Esophagus squamous epithelium (tissue), 5 donors: ENCODE measurements around the gene PRMT7. TPM values are rescaled to one million over a fixed set of nuclear protein-coding genes. Genes with fewer than 3 reads are reported as not detected.

Experiments
- DNase-seq: peaks from one replicate; lab custom pipeline; 2025; lab: John Stamatoyannopoulos, UW
- H3K27ac ChIP-seq, 4 donors: fragments of 200-600 bp; sonication (generic); one replicate each; pipeline ENCODE4 v1.5.1; 2016 to 2019; ENCODE audit warnings: mild to moderate bottlenecking in 1 of 4
- H3K27me3 ChIP-seq, 4 donors: fragments of 200-600 bp; sonication (generic); 1 replicate in 3 of 4; 2 replicates in 1 of 4; pipeline versions ENCODE4 v1.5.1 to v1.6.0; 2017 to 2021; ENCODE audit warnings: antibody characterized with exemption in 1 of 4
- H3K36me3 ChIP-seq, 3 donors: fragments of 200-600 bp; sonication (generic); one replicate each; pipeline ENCODE4 v1.5.1; 2016 to 2019
- H3K4me1 ChIP-seq, 3 donors: fragments of 200-600 bp; sonication (generic); one replicate each; pipeline ENCODE4 v1.5.1; 2017 to 2019
- H3K4me3 ChIP-seq, 4 donors: fragments of 200-600 bp; sonication (generic); 1 replicate in 3 of 4; 2 replicates in 1 of 4; pipeline ENCODE4 v1.5.1; 2016 to 2019; ENCODE audit warnings: mild to moderate bottlenecking in 2 of 4, moderate library complexity in 1 of 4
- H3K9me3 ChIP-seq, 3 donors: fragments of 200-600 bp; sonication (generic); one replicate each; pipeline ENCODE4 v1.5.1; 2016 to 2019
- POLR2A ChIP-seq, 4 donors: fragments of 450-650 bp; IDR thresholded peaks; one replicate each; pipeline ENCODE4 v1.6.1; 2017; ENCODE audit warnings: antibody characterized with exemption in 4 of 4, mild to moderate bottlenecking in 4 of 4, moderate library complexity in 3 of 4
- WGBS, 2 donors: methylation state at CpG; one replicate each; pipeline ENCODE4 v1.1.5; 2018; 5-methylcytosine and 5-hydroxymethylcytosine counted together
- intact Hi-C: fragments of 100-400 bp; cut with DNase I; formaldehyde crosslinking; loops from one replicate; pipeline ENCODE4 v1.15.0; 2022
- total RNA-seq, 4 donors: library from RNA; depleted of rRNA; stranded (reverse); fragments of >200 nt; gene quantifications; one replicate each; pipeline ENCODE4 v1.1.0, GENCODE V29; 2016
- TF ChIP-seq, protein P1 (sequence below), 6 experiments: fragments of 450-650 bp in 4 of 6; fragments of 200-600 bp in 2 of 6; sonication (generic) in 2 of 6; IDR thresholded peaks; one replicate each; pipeline ENCODE4 v1.5.1; 2016 to 2019; ENCODE audit warnings: antibody characterized with exemption in 6 of 6, mild to moderate bottlenecking in 4 of 6, moderate library complexity in 4 of 6
- donor health status: DM: yes; HTN: yes; CAD: no.

PRMT7 gene
- total RNA-seq, 4 donors from 2014 or later: 15.2 to 35.7 (median 21.2) TPM

DNA sequence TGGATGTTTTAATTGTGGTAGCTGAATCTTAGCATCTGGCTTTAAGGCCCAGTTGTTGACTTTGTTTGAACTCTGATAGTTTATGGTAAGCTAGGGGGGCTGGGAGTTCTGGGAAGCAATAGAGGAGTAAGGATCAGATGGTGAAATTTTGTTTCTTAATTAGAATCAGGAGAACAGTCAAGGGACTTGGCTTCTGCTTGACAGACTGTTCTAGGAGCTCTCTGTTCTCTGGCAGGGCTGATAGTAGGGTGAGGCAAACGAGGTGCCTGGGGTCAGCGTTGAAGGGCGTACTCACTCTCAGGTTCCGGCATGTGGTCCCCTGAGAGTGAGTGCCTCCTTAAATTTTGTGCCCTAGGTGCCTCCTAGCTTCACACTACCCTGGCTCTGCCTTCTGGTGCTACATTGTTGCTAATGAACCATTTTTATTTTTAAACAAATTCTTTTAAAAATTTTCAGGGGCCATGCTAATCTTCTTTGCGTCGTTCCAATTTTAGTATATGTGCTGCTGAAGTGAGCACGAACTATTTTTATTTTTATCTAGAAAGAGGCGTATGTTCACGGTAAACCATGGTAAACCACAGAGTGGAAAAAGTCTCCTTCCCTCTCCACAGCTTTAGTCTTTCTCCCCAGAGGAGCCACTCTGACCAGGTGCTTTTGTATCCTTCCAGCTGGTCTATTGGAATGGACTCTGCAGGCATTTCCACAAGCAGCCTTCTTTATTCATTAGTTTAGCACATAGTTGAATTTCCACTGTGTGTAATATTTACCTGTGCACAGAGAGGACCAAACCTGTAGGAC lies 26.8 kb upstream of the PRMT7 start:
- TF ChIP-seq, protein P1, sequence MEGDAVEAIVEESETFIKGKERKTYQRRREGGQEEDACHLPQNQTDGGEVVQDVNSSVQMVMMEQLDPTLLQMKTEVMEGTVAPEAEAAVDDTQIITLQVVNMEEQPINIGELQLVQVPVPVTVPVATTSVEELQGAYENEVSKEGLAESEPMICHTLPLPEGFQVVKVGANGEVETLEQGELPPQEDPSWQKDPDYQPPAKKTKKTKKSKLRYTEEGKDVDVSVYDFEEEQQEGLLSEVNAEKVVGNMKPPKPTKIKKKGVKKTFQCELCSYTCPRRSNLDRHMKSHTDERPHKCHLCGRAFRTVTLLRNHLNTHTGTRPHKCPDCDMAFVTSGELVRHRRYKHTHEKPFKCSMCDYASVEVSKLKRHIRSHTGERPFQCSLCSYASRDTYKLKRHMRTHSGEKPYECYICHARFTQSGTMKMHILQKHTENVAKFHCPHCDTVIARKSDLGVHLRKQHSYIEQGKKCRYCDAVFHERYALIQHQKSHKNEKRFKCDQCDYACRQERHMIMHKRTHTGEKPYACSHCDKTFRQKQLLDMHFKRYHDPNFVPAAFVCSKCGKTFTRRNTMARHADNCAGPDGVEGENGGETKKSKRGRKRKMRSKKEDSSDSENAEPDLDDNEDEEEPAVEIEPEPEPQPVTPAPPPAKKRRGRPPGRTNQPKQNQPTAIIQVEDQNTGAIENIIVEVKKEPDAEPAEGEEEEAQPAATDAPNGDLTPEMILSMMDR (IDR thresholded peaks at IDR 0.05): no peak
- TF ChIP-seq POLR2A (IDR thresholded peaks at IDR 0.05): no peak
- peaks cover 9 to 81% (median 41%) of the 10 kb centered on the region in 3 donors for H3K4me1 ChIP-seq
- no peak overlapping the region for H3K4me3 ChIP-seq
- H3K9me3 ChIP-seq: no peaks in the 10 kb centered on the region
- intact Hi-C loops: no loop called here
- no peaks in the 10 kb centered on the region for H3K27me3 ChIP-seq
- H3K27ac ChIP-seq: peak overlapping the region; percentile 33 to 79 (median 59)
- WGBS, 2 donors: 62 to 66% methylated on average over 9 of the region's 9 CpGs
- DNase-seq: no peak
- peaks cover 0 to 32% (median 0%) of the 10 kb centered on the region in 3 donors for H3K36me3 ChIP-seq

DNA sequence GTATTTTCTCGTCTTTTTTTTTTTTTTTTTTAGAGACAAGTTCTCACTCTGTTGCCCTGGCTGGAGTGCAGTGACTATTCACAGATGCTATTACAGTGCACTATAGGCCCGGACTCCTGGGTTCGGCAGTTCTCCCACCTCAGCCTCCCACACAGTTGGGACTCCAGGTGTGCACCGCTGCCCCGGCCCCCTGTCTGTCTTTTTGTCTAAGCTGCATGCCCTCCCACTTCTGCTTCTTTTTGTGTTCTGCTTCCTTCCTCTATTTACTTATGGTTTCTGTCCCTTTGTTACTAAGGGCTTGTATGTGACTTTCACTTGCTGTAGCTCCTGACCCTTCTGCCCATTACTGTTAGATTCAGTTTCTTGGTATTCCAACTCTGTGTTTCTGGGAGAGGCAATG lies 26.0 kb upstream of the PRMT7 start:
- WGBS, 2 donors: 66 to 80% methylated on average over 5 of the region's 5 CpGs
- DNase-seq: no peak
- Histone ChIP-seq H3K36me3 (peaks cover 0 to 33% (median 0%) of the 10 kb centered on the region in 3 donors), H3K4me1 (peaks cover 9 to 89% (median 48%) of the 10 kb centered on the region in 3 donors), H3K27me3 (no peaks in the 10 kb centered on the region), H3K4me3 (no peak overlapping the region), H3K27ac (peak overlapping the region in 3 of 4 donors; percentile 53 to 79 (median 73)), H3K9me3 (no peaks in the 10 kb centered on the region)
- intact Hi-C loops: no loop called here
- no peak for TF ChIP-seq POLR2A (IDR thresholded peaks at IDR 0.05)
- TF ChIP-seq, protein P1 (IDR thresholded peaks at IDR 0.05): no peak

DNA sequence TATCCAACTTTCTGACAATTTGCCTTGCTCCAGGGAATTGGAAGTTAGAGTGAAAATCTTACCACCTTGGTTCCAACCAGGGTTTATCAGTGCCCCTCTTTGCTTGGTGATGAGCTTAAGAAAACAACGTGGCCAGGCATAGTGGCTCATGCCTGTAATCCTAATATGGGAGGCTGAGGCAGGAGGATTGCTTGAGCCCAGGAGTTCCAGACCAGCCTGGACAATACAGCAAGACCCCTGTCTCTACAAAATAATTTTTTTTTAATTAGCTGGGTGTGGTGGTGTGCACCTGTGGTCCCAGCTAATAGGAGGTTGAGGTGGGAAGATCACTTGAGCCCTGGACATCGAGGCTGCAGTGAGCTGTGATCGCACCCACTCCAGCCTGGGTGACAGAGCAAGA lies 25.1 kb upstream of the PRMT7 start:
- peaks cover 0 to 39% (median 4%) of the 10 kb centered on the region in 3 donors for H3K36me3 ChIP-seq
- no peaks in the 10 kb centered on the region for H3K27me3 ChIP-seq
- 81 to 95% methylated on average over 2 to 3 of the region's 3 CpGs for WGBS, 2 donors
- peaks cover 9 to 97% (median 51%) of the 10 kb centered on the region in 3 donors for H3K4me1 ChIP-seq
- TF ChIP-seq, protein P1 (IDR thresholded peaks at IDR 0.05): no peak
- TF ChIP-seq POLR2A (IDR thresholded peaks at IDR 0.05): no peak
- H3K4me3 ChIP-seq: no peak overlapping the region
- intact Hi-C loops: no loop called here
- H3K9me3 ChIP-seq: no peaks in the 10 kb centered on the region
- no peak for DNase-seq
- peak overlapping the region in 3 of 4 donors; percentile 53 to 79 (median 73) for H3K27ac ChIP-seq

DNA sequence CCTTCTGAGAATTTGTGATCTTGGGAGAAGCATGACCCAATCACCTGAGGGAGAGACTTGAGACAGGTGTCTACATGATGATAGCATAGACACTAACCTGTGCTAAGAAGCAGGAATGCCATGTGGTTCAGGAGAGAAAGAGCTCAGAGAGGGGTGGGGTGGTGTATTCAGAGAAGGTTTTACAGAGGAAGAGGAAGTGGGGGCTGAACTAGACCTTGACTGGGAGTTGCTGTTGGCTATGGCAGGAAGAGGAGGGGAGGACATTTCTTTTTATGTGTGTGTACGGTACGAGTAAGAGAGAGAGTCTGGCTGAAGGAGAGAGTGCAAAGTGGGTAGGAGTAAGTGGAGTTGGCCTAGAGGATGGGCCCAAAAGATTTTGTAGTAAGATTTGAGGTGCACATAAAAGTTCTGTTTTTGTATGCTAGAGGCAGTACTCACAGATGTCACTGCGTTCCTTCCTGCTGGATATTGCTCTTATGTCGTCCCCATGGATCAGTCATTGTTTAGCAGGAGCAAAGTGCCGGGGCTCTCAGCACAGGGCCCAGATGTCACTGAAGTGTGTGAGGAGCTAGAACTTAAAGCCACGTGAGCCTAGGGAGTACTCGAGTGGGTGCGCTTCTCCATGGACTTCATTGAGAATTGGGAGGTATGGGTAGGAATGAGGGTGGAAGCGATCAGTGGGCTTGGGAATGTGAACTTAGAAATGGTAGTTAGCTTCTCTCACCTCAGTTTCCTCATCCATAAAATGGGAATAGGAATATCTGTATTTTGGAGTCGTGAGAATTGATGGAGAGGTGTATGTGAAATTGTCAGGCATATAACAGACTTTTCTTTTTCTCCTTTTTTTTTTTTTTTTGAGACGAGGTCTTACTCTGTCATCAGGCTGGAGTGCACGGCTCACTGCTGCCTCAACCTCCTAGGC lies 24.4 kb upstream of the PRMT7 start:
- Histone ChIP-seq H3K4me3 (no peak overlapping the region), H3K9me3 (no peaks in the 10 kb centered on the region), H3K27me3 (no peaks in the 10 kb centered on the region), H3K27ac (peak overlapping the region in 3 of 4 donors; percentile 55 to 73 (median 70)), H3K4me1 (peaks cover 9 to 91% (median 52%) of the 10 kb centered on the region in 3 donors), H3K36me3 (peaks cover 0 to 42% (median 11%) of the 10 kb centered on the region in 3 donors)
- TF ChIP-seq, protein P1 (IDR thresholded peaks at IDR 0.05): no peak
- no peak for TF ChIP-seq POLR2A (IDR thresholded peaks at IDR 0.05)
- DNase-seq: no peak
- WGBS, 2 donors: 74 to 75% methylated on average over 11 of the region's 12 CpGs
- intact Hi-C loops: no loop called here
